Fibroblast of lung (primary cell): ENCODE data around the gene DENND2D. TPM values are rescaled to one million over a fixed set of nuclear protein-coding genes. Genes with fewer than 3 reads are reported as not detected.

Experiments
- DNase-seq, 2 donors: peaks; one replicate each; pipeline versions ENCODE4 v3.0.0 to v3.0.0-alpha.2; 2010; ENCODE audit warnings: low read depth in 2 of 2
- H2AFZ ChIP-seq: 2 replicates; pipeline ENCODE4 v1.5.1; 2012; ENCODE audit warnings: low read length, control low read depth, inconsistent platforms
- H3K27ac ChIP-seq: 2 replicates; pipeline ENCODE4 v1.5.1; 2011; ENCODE audit warnings: low read length, control low read depth; ENCODE audit not compliant: insufficient read depth
- H3K27me3 ChIP-seq: 2 replicates; pipeline ENCODE4 v1.5.1; 2011; ENCODE audit warnings: mild to moderate bottlenecking, low read length; ENCODE audit not compliant: control insufficient read depth, insufficient read depth
- H3K36me3 ChIP-seq: 2 replicates; pipeline ENCODE4 v1.5.1; 2011; ENCODE audit warnings: low read length; ENCODE audit not compliant: control insufficient read depth, insufficient read depth
- H3K4me1 ChIP-seq: 2 replicates; pipeline ENCODE4 v1.5.1; 2011; ENCODE audit warnings: low read length; ENCODE audit not compliant: control insufficient read depth, insufficient read depth; ENCODE audit errors: extremely low read depth
- H3K4me2 ChIP-seq: 2 replicates; pipeline ENCODE4 v1.5.1; 2011; ENCODE audit warnings: low read length, control low read depth; ENCODE audit not compliant: insufficient read depth; ENCODE audit errors: extremely low read depth
- H3K4me3 ChIP-seq, 4 experiments: fragments of 200-600 bp in 1 of 4; sonication (generic) in 1 of 4; replicated peaks in 1 of 4; 2 replicates each; pipeline ENCODE4 v1.5.1; 2011 to 2016; ENCODE audit warnings: low read length in 4 of 4, low read depth in 3 of 4, mild to moderate bottlenecking in 3 of 4, control low read depth in 2 of 4, inconsistent platforms in 1 of 4, mixed read lengths in 1 of 4; ENCODE audit not compliant: insufficient read depth in 1 of 4; ENCODE audit errors: control extremely low read depth in 1 of 4
- H3K79me2 ChIP-seq: 2 replicates; pipeline ENCODE4 v1.5.1; 2012; ENCODE audit warnings: mild to moderate bottlenecking, low read length, inconsistent platforms; ENCODE audit not compliant: control insufficient read depth, insufficient read depth
- H3K9ac ChIP-seq: 2 replicates; pipeline ENCODE4 v1.5.1; 2011; ENCODE audit warnings: mild to moderate bottlenecking, low read length, control low read depth; ENCODE audit not compliant: insufficient read depth
- H3K9me3 ChIP-seq: 2 replicates; pipeline ENCODE4 v1.5.1; 2012; ENCODE audit warnings: low read depth, low read length; ENCODE audit not compliant: control insufficient read depth, insufficient read depth
- H4K20me1 ChIP-seq: 2 replicates; pipeline ENCODE4 v1.5.1; 2011; ENCODE audit warnings: low read length; ENCODE audit not compliant: control insufficient read depth, insufficient read depth; ENCODE audit errors: extremely low read depth
- EZH2 ChIP-seq: IDR thresholded peaks from 2 replicates; pipeline ENCODE4 v1.5.1; 2012; ENCODE audit warnings: low read length, control low read depth, mild to moderate bottlenecking; ENCODE audit errors: missing control alignments
- polyA plus RNA-seq, 2 donors: library from polyadenylated mRNA; depleted of rRNA in 1 of 2; stranded (reverse) in 1 of 2; unstranded in 1 of 2; fragments of >200 nt; gene quantifications; 2 replicates each; pipeline ENCODE4 v1.2.1, GENCODE V29; 2011 to 2012; ENCODE audit warnings: missing spikeins in 1 of 2
- total RNA-seq: library from RNA; depleted of rRNA; stranded (reverse); fragments of >200 nt; gene quantifications from 2 replicates; pipeline ENCODE4 v1.2.1, GENCODE V29; 2014
- TF ChIP-seq, protein P1 (sequence below), 2 donors: IDR thresholded peaks in 1 of 2; conservative IDR thresholded peaks in 1 of 2; 1 replicate in 1 of 2; 2 replicates in 1 of 2; pipeline ENCODE4 v1.5.1; 2011 to 2012; ENCODE audit warnings: low read length in 2 of 2, control low read depth in 1 of 2, inconsistent platforms in 1 of 2, low read depth in 1 of 2, mild to moderate bottlenecking in 1 of 2

Gene DENND2D
- total and polyA plus RNA-seq, 2 donors (not counting 1 experiment from before 2014, with no cell fraction given) = 2.2 to 15.7 TPM

DNA sequence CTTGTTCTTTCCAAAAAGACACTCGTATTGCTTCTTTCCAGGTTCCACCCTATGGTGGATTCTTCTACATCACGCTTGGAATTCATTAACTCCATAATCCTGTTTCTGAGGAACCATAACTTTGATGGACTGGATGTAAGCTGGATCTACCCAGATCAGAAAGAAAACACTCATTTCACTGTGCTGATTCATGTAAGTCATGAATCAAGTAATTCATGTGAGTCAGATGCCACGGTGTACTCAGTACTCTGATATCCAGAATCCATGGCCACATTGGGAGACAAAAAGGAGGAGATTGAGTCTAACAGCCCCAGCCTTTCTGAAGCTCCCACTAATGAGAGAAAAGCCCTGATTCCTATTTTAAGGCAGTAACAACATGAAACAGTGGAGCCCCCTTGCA lies 34.4 kb upstream of the DENND2D start:
- Histone ChIP-seq H2AFZ (no peak overlapping the region), H3K36me3 (no peaks in the 10 kb centered on the region), H3K79me2 (no peaks in the 10 kb centered on the region), H3K27me3 (no peaks in the 10 kb centered on the region), H3K4me3 (no peak overlapping the region), H3K4me1 (no peaks in the 10 kb centered on the region), H3K27ac (no peak overlapping the region), H3K4me2 (no peak overlapping the region), H3K9ac (no peak overlapping the region), H3K9me3 (no peaks in the 10 kb centered on the region), H4K20me1 (no peaks in the 10 kb centered on the region)
- TF ChIP-seq, protein P1, sequence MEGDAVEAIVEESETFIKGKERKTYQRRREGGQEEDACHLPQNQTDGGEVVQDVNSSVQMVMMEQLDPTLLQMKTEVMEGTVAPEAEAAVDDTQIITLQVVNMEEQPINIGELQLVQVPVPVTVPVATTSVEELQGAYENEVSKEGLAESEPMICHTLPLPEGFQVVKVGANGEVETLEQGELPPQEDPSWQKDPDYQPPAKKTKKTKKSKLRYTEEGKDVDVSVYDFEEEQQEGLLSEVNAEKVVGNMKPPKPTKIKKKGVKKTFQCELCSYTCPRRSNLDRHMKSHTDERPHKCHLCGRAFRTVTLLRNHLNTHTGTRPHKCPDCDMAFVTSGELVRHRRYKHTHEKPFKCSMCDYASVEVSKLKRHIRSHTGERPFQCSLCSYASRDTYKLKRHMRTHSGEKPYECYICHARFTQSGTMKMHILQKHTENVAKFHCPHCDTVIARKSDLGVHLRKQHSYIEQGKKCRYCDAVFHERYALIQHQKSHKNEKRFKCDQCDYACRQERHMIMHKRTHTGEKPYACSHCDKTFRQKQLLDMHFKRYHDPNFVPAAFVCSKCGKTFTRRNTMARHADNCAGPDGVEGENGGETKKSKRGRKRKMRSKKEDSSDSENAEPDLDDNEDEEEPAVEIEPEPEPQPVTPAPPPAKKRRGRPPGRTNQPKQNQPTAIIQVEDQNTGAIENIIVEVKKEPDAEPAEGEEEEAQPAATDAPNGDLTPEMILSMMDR (conservative IDR thresholded peaks at IDR 0.05 in 1 of 2, IDR thresholded peaks at IDR 0.05 in 1 of 2; ENCODE audit: low read depth in 1 of 2, low read length in 2 of 2) = no peak
- no peak for TF ChIP-seq EZH2
- peak; percentile 13 to 79 for DNase-seq

DNA sequence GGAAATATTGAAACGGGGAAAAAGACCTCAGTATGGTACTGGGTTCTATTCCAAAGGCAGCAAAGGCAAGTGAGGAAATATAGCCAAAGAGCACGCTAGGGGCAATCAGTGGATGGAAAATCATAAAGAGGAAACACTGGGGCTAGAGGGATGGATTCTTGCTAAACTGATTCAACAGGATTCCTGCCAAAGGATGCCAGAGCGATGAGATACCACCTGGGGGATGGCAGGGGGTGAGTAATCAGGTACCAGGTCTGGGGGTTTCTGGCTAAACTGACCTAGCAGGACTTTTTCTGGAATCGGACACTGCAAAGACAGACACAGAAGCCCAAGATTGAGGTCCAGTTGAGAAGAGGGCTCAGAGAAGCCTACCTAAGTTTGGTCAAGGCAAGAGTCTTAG lies 33.8 kb upstream of the DENND2D start:
- DNase-seq = peak in 1 of 2 donors; percentile 73
- Histone ChIP-seq H2AFZ (no peak overlapping the region), H3K36me3 (no peaks in the 10 kb centered on the region), H3K4me1 (no peaks in the 10 kb centered on the region), H3K79me2 (no peaks in the 10 kb centered on the region), H3K27ac (no peak overlapping the region), H4K20me1 (no peaks in the 10 kb centered on the region), H3K4me3 (no peak overlapping the region), H3K9ac (no peak overlapping the region), H3K9me3 (no peaks in the 10 kb centered on the region), H3K4me2 (no peak overlapping the region), H3K27me3 (no peaks in the 10 kb centered on the region)
- no peak for TF ChIP-seq EZH2
- TF ChIP-seq, protein P1 (conservative IDR thresholded peaks at IDR 0.05 in 1 of 2, IDR thresholded peaks at IDR 0.05 in 1 of 2; ENCODE audit: low read depth in 1 of 2, low read length in 2 of 2) = no peak

DNA sequence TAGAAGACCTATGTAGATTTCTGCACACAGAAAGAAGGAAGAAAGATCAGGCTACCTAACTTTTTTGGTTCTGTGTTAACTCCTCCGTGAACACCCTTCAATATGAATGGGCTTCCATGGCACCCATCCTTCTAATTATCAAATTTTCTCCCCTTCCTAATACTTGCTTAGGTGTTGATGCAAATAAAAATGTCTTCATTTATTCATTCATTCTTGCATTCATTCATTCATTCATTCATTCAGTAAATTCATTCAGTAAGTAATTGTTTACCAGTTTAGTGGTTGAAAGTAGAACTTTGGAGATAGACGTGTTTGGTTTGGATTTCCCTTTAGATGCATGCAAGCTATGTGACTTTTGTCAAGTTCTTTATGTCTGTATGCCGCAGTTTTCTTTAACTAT lies 31.7 kb upstream of the DENND2D start:
- Histone ChIP-seq H3K4me3 (no peak overlapping the region), H3K4me2 (no peak overlapping the region), H3K4me1 (no peaks in the 10 kb centered on the region), H3K9ac (no peak overlapping the region), H3K9me3 (no peaks in the 10 kb centered on the region), H3K27me3 (no peaks in the 10 kb centered on the region), H3K27ac (no peak overlapping the region), H3K36me3 (no peaks in the 10 kb centered on the region), H3K79me2 (no peaks in the 10 kb centered on the region), H4K20me1 (no peaks in the 10 kb centered on the region), H2AFZ (no peak overlapping the region)
- DNase-seq = no peak
- TF ChIP-seq EZH2 = no peak
- TF ChIP-seq, protein P1 (conservative IDR thresholded peaks at IDR 0.05 in 1 of 2, IDR thresholded peaks at IDR 0.05 in 1 of 2; ENCODE audit: low read depth in 1 of 2, low read length in 2 of 2) = no peak
